Uterus (tissue), 4 donors: ENCODE data around the gene PTPRU. TPM values are rescaled to one million over a fixed set of nuclear protein-coding genes. Genes with fewer than 3 reads are reported as not detected.

Experiments
- DNase-seq, 2 donors: peaks; one replicate each; pipeline ENCODE4 v3.0.0-alpha.2; 2019 to 2020
- H3K27ac ChIP-seq, 2 donors: fragments of 200-600 bp; sonication (generic); 1 replicate in 1 of 2; 2 replicates in 1 of 2; pipeline ENCODE4 v1.5.1; 2016 to 2018
- H3K27me3 ChIP-seq, 2 donors: fragments of 200-600 bp; sonication (generic); one replicate each; pipeline ENCODE4 v1.5.1; 2018 to 2019; ENCODE audit warnings: control low read depth in 1 of 2
- H3K36me3 ChIP-seq, 2 donors: fragments of 200-600 bp; sonication (generic); one replicate each; pipeline ENCODE4 v1.5.1; 2019; ENCODE audit warnings: control low read depth in 1 of 2
- H3K4me1 ChIP-seq, 2 donors: fragments of 200-600 bp; sonication (generic); one replicate each; pipeline ENCODE4 v1.5.1; 2018 to 2019; ENCODE audit warnings: control low read depth in 1 of 2
- H3K4me3 ChIP-seq, 2 donors: fragments of 200-600 bp; sonication (generic); 1 replicate in 1 of 2; 2 replicates in 1 of 2; pipeline ENCODE4 v1.5.1; 2018 to 2019; ENCODE audit warnings: mild to moderate bottlenecking in 1 of 2
- H3K9me3 ChIP-seq, 2 donors: fragments of 200-600 bp; sonication (generic); one replicate each; pipeline ENCODE4 v1.5.1; 2019; ENCODE audit warnings: control low read depth in 1 of 2
- POLR2A ChIP-seq, 2 donors: fragments of 450-650 bp; IDR thresholded peaks; one replicate each; pipeline ENCODE4 v1.6.1; 2016; ENCODE audit warnings: antibody characterized with exemption in 2 of 2, mild to moderate bottlenecking in 1 of 2, moderate library complexity in 1 of 2
- intact Hi-C: fragments of 100-400 bp; cut with DNase I; formaldehyde crosslinking; loops from one replicate; pipeline ENCODE4 v1.15.1; 2023; ENCODE audit warnings: low total_unique reads
- total RNA-seq, 4 donors: library from RNA; depleted of rRNA in 3 of 4; stranded (reverse); fragments of >200 nt in 3 of 4; gene quantifications; one replicate each; pipeline versions ENCODE4 v1.1.0 to v1.2.4, GENCODE V29; 2014 to 2023
- TF ChIP-seq, protein P1 (sequence below), 4 experiments: fragments of 200-600 bp in 2 of 4; fragments of 450-650 bp in 2 of 4; sonication (generic) in 2 of 4; IDR thresholded peaks; one replicate each; pipeline ENCODE4 v1.5.1; 2016 to 2019; ENCODE audit warnings: antibody characterized with exemption in 4 of 4, mild to moderate bottlenecking in 2 of 4, moderate library complexity in 1 of 4
- donor health status: DM: yes; HTN: yes; CAD: no.

The PTPRU gene
- total RNA-seq, 4 donors from 2014 or later: 9.5 to 48.2 (median 33.4) TPM

DNA sequence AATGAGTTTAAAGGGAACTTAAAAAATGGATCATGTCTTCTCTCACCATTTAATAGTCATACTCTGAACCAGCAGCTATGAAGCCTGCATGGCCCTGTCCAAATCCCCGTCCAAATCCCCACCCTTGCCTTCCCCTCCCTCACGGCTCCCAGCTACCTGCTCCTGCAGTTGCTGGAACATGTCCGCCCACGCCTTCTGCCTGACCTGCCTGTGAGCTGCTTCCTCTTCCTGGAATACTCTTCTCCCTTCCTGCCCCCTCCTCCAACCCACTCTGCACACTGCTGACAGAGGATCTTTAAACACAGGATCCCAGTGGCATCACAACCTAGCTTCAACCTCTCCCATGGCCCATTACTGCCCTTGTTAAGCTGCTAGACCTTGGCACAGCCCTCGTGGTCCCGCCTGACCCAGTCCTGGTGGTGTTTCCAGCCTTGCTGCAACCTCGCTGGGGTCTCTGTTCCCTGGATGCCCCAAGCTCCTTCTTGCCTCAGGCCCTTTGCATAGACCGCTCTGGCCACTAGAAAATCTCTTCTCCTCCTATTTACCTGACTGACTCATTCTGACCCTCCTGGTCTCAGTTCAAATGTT lies 118.3 kb downstream of the PTPRU start:
- intact Hi-C loops: no loop called here
- H3K9me3 ChIP-seq: no peaks in the 10 kb centered on the region
- H3K4me1 ChIP-seq: no peaks in the 10 kb centered on the region
- H3K36me3 ChIP-seq: no peaks in the 10 kb centered on the region
- no peak for DNase-seq
- no peak overlapping the region for H3K27ac ChIP-seq
- no peak overlapping the region for H3K4me3 ChIP-seq
- no peaks in the 10 kb centered on the region for H3K27me3 ChIP-seq
- no peak for TF ChIP-seq POLR2A (IDR thresholded peaks at IDR 0.05)
- TF ChIP-seq, protein P1, sequence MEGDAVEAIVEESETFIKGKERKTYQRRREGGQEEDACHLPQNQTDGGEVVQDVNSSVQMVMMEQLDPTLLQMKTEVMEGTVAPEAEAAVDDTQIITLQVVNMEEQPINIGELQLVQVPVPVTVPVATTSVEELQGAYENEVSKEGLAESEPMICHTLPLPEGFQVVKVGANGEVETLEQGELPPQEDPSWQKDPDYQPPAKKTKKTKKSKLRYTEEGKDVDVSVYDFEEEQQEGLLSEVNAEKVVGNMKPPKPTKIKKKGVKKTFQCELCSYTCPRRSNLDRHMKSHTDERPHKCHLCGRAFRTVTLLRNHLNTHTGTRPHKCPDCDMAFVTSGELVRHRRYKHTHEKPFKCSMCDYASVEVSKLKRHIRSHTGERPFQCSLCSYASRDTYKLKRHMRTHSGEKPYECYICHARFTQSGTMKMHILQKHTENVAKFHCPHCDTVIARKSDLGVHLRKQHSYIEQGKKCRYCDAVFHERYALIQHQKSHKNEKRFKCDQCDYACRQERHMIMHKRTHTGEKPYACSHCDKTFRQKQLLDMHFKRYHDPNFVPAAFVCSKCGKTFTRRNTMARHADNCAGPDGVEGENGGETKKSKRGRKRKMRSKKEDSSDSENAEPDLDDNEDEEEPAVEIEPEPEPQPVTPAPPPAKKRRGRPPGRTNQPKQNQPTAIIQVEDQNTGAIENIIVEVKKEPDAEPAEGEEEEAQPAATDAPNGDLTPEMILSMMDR (IDR thresholded peaks at IDR 0.05): no peak

DNA sequence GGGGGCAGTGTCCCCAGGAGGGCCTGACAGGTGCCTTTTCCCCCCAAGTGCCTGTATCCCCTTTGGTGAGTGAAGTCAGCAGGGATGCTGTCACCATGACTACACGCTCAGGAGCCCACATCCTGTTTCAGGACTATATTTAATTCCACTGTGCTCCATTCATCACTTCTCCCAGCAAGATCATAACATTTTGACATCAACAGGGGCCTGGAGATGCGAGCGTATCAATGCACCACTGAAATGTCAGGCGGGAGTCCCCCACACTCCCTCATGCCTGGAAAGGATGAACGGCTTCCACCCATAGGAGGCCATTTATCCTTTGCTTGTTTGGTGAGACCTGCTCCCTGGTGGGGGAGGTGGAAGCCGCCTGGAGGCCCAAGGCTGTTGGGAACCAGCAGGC lies 119.1 kb downstream of the PTPRU start:
- no peak for TF ChIP-seq POLR2A (IDR thresholded peaks at IDR 0.05)
- TF ChIP-seq, protein P1 (IDR thresholded peaks at IDR 0.05): no peak
- Histone ChIP-seq H3K27me3 (no peaks in the 10 kb centered on the region), H3K4me1 (no peaks in the 10 kb centered on the region), H3K9me3 (no peaks in the 10 kb centered on the region), H3K27ac (no peak overlapping the region), H3K36me3 (no peaks in the 10 kb centered on the region), H3K4me3 (no peak overlapping the region)
- DNase-seq: no peak
- intact Hi-C loops: no loop called here

DNA sequence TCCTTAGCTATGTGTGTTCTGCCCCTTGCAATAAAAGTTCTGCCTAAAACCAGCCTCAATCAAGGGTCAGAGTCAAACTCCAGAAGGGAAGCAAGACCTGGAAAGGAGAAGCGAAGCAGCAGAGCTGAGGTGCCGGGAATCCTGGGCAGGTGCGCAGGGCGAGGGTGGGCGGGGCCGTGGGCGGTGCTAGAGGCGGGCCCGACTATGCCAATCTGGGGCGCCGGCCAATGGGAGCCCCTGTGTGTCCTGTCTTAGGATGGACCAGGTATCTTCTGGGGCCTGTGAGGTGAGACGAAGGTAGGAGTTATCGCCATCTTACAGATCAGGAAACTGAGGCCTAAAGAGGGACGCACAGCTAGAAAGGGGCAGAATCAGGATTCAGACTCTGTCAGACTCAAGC lies 120.3 kb downstream of the PTPRU start:
- H3K27ac ChIP-seq: no peak overlapping the region
- intact Hi-C loops: no loop called here

DNA sequence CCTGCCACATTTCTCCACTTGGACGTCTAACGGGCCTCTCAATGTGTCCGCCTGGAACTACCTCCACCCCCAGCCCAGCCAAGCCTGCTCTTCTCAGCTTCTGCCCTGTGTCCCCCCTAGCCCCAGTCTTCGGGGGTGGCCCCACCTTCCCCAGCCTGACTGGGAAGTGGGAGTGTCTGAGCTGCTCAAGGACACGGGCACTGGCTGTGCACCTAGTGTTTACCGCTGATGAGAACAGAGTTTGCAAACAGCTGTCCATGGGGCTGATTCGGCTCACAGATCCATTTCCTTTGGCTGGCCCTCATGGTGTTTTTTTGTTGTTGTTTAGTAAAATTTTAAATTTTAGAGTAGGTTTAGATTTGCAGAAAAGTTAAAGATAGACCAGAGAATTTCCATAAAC lies 121.1 kb downstream of the PTPRU start:
- no peaks in the 10 kb centered on the region for H3K27me3 ChIP-seq
- H3K4me1 ChIP-seq: no peaks in the 10 kb centered on the region
- intact Hi-C loops: no loop called here
- H3K27ac ChIP-seq: no peak overlapping the region
- TF ChIP-seq, protein P1 (IDR thresholded peaks at IDR 0.05): no peak
- TF ChIP-seq POLR2A (IDR thresholded peaks at IDR 0.05): no peak
- no peaks in the 10 kb centered on the region for H3K9me3 ChIP-seq
- DNase-seq: no peak
- H3K4me3 ChIP-seq: no peak overlapping the region
- H3K36me3 ChIP-seq: no peaks in the 10 kb centered on the region

More for the DNA sequence above, 120.3 kb downstream of the PTPRU start:
- no peaks in the 10 kb centered on the region for H3K36me3 ChIP-seq
- H3K4me1 ChIP-seq: no peaks in the 10 kb centered on the region
- no peaks in the 10 kb centered on the region for H3K9me3 ChIP-seq
- H3K27me3 ChIP-seq: no peaks in the 10 kb centered on the region
- TF ChIP-seq, protein P1 (IDR thresholded peaks at IDR 0.05): no peak
- TF ChIP-seq POLR2A (IDR thresholded peaks at IDR 0.05): no peak
- no peak for DNase-seq
- H3K4me3 ChIP-seq: no peak overlapping the region

DNA sequence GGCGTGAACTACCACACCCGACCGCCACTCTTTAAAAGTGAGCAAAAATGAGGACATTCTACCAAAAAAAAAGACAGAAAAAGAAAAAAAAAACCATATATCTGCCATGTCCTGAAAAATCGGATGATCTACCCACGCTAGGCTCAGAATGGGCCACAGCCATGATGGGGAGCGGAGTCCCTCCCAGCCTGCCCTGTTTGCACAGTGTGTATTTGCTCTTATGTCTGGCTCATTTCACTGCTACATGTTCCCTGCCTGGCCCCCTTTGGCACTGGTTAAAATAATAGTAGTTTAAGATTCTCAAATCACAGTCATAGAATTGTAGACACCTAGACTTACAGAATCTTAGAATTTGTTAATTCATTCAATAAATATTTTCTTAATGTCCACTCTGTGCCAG lies 121.9 kb downstream of the PTPRU start:
- TF ChIP-seq, protein P1 (IDR thresholded peaks at IDR 0.05): no peak
- no peak for TF ChIP-seq POLR2A (IDR thresholded peaks at IDR 0.05)
- Histone ChIP-seq H3K27me3 (no peaks in the 10 kb centered on the region), H3K4me1 (no peaks in the 10 kb centered on the region), H3K27ac (no peak overlapping the region), H3K9me3 (no peaks in the 10 kb centered on the region), H3K4me3 (no peak overlapping the region), H3K36me3 (no peaks in the 10 kb centered on the region)
- DNase-seq: no peak
- intact Hi-C loops: no loop called here
